A673 (cell line): ENCODE data around the gene SYT4. TPM values are rescaled to one million over a fixed set of nuclear protein-coding genes. Genes with fewer than 3 reads are reported as not detected.

Experiments used
- BruUV-seq: library from RNA; stranded (reverse); fragments of 400-500 nt; replicated peaks from 2 replicates; lab custom pipeline; 2021; lab: Mats Ljungman, UMichigan
- CTCF ChIA-PET: fragments of 300-600 bp; sonication (Branson Sonifier 250); formaldehyde crosslinking; loops from one replicate; lab custom pipeline; 2022; ENCODE audit warnings: antibody characterized with exemption; lab: Charles Lee
- POLR2A ChIA-PET: fragments of 300-600 bp; sonication (Branson Sonifier 250); formaldehyde crosslinking; loops from one replicate; lab custom pipeline; 2022; ENCODE audit warnings: antibody characterized with exemption; ENCODE audit not compliant: low non-redundant PET; lab: Charles Lee
- DNase-seq: peaks from one replicate; pipeline ENCODE4 v3.0.0-alpha.2; 2015; ENCODE audit warnings: low spot score
- H3K27ac ChIP-seq: fragments of 200-600 bp; sonication (generic); 2 replicates; pipeline ENCODE4 v1.5.1; 2016; ENCODE audit warnings: mixed run types, low read depth, mild to moderate bottlenecking, mixed read lengths, antibody characterized with exemption, low read length; ENCODE audit not compliant: poor library complexity, severe bottlenecking
- H3K27me3 ChIP-seq: fragments of 200-600 bp; sonication (generic); replicated peaks from 2 replicates; pipeline ENCODE4 v1.6.1; 2017; ENCODE audit warnings: mixed run types, low read depth, mild to moderate bottlenecking, mixed read lengths, antibody characterized with exemption, low read length; ENCODE audit not compliant: insufficient read depth, poor library complexity
- H3K36me3 ChIP-seq: fragments of 200-600 bp; sonication (generic); 2 replicates; pipeline ENCODE4 v1.6.1; 2016; ENCODE audit warnings: mixed run types, mild to moderate bottlenecking, mixed read lengths, antibody characterized with exemption, low read length; ENCODE audit not compliant: insufficient read depth, poor library complexity, severe bottlenecking
- H3K4me1 ChIP-seq: fragments of 200-600 bp; sonication (generic); 2 replicates; pipeline ENCODE4 v1.6.1; 2017; ENCODE audit warnings: mixed run types, mild to moderate bottlenecking, mixed read lengths, antibody characterized with exemption, low read length; ENCODE audit not compliant: insufficient read depth, poor library complexity, severe bottlenecking
- H3K4me3 ChIP-seq: fragments of 200-600 bp; sonication (generic); 2 replicates; pipeline ENCODE4 v1.5.1; 2016; ENCODE audit warnings: low read depth, mixed run types, mild to moderate bottlenecking, mixed read lengths, low read length; ENCODE audit not compliant: poor library complexity, severe bottlenecking
- H3K9me3 ChIP-seq: fragments of 200-600 bp; sonication (generic); 2 replicates; pipeline ENCODE4 v1.6.1; 2016; ENCODE audit warnings: mixed run types, low read depth, mild to moderate bottlenecking, mixed read lengths, antibody characterized with exemption, low read length; ENCODE audit not compliant: poor library complexity, severe bottlenecking
- CTCF ChIP-seq: fragments of 300-800, 200-600 bp; sonication (generic); conservative IDR thresholded peaks from 2 replicates; pipeline ENCODE4 v1.5.1; 2017; ENCODE audit warnings: low read depth, mild to moderate bottlenecking, antibody characterized with exemption, low read length, moderate library complexity, mixed read lengths
- EZH2 ChIP-seq: fragments of 200-600 bp; sonication (generic); IDR thresholded peaks from 2 replicates; pipeline ENCODE4 v1.6.1; 2017; ENCODE audit warnings: borderline replicate concordance, low read depth, mild to moderate bottlenecking, mixed read lengths, antibody characterized with exemption, low read length; ENCODE audit not compliant: poor library complexity, severe bottlenecking
- intact Hi-C: fragments of 100-400 bp; cut with micrococcal nuclease; formaldehyde crosslinking; loops from one replicate; pipeline ENCODE4 v1.10.0; 2022; ENCODE audit not compliant: unreplicated experiment
- total RNA-seq: library from RNA; stranded (reverse); gene quantifications from 2 replicates; pipeline ENCODE4 v1.2.3, GENCODE V29; 2021

SYT4 gene
- total RNA-seq, 1 experiment from 2014 or later = 2.3 TPM

- no peak overlapping the region for H3K27ac ChIP-seq
- no peak overlapping the region for H3K4me3 ChIP-seq
- ChIA-PET CTCF (no interaction called here), POLR2A (no interaction called here)
- intact Hi-C loops = no loop called here
- no peaks in the 10 kb centered on the region for H3K9me3 ChIP-seq
- no TSS peak for BruUV-seq
- DNase-seq = no peak
- H3K4me1 ChIP-seq = no peaks in the 10 kb centered on the region
- H3K27me3 ChIP-seq = no peaks in the 10 kb centered on the region
- TF ChIP-seq CTCF = no peak
- no peak for TF ChIP-seq EZH2
- H3K36me3 ChIP-seq = no peaks in the 10 kb centered on the region
Measured at GRCh38 chr18:43283299-43283698, 6.0 kb upstream of the SYT4 start.

- no TSS peak for BruUV-seq
- Histone ChIP-seq H3K4me1 (no peaks in the 10 kb centered on the region), H3K27me3 (no peaks in the 10 kb centered on the region), H3K9me3 (no peaks in the 10 kb centered on the region), H3K4me3 (no peak overlapping the region), H3K27ac (no peak overlapping the region), H3K36me3 (no peaks in the 10 kb centered on the region)
- CTCF ChIA-PET = no interaction called here
- DNase-seq = peak; percentile 63
- POLR2A ChIA-PET = no interaction called here
- no peak for TF ChIP-seq EZH2
- TF ChIP-seq CTCF = no peak
- intact Hi-C loops = loop anchor here (5.0 kb wide), 4 partner anchors 113 to 1167 kb away; no protein-coding TSS in a partner anchor
Measured at GRCh38 chr18:43279015-43279744, 1.9 kb upstream of the SYT4 start.

GRCh38 chr18:43278355-43278754 lies 1.1 kb upstream of the SYT4 start:
- TF ChIP-seq CTCF (no peak), EZH2 (no peak)
- no peaks in the 10 kb centered on the region for H3K36me3 ChIP-seq
- no peak overlapping the region for H3K27ac ChIP-seq
- intact Hi-C loops = loop anchor here (5.0 kb wide), 4 partner anchors 114 to 1166 kb away; no protein-coding TSS in a partner anchor
- ChIA-PET CTCF (no interaction called here), POLR2A (no interaction called here)
- DNase-seq = no peak
- H3K9me3 ChIP-seq = no peaks in the 10 kb centered on the region
- no peak overlapping the region for H3K4me3 ChIP-seq
- BruUV-seq = no TSS peak
- H3K27me3 ChIP-seq = no peaks in the 10 kb centered on the region
- H3K4me1 ChIP-seq = no peaks in the 10 kb centered on the region
